HEK293 (cell line): Measurements from ENCODE around the gene PNMA1.

Experiments
- CTCF ChIA-PET: fragments of 350-600 bp; formaldehyde crosslinking; extraction: SDS; loops from one replicate; lab custom pipeline; 2021; ENCODE audit warnings: antibody characterized with exemption; lab: Yijun Ruan, JAX
- POLR2A ChIA-PET: fragments of 300-600 bp; formaldehyde crosslinking; extraction: SDS; loops from one replicate; lab custom pipeline; 2020; ENCODE audit warnings: antibody characterized with exemption, inconsistent platforms; lab: Yijun Ruan, JAX
- H3K27ac ChIP-seq: fragments of 200-500 bp; sonication (Bioruptor generic); 2 replicates; pipeline ENCODE4 v1.5.1; 2014; ENCODE audit warnings: low read depth, low read length, control low read depth, inconsistent platforms; ENCODE audit errors: extremely low read depth
- H3K36me3 ChIP-seq, 2 experiments: fragments of 200-500 bp in 1 of 2; sonication (Bioruptor generic) in 1 of 2; 1 replicate in 1 of 2; 2 replicates in 1 of 2; pipeline ENCODE4 v1.5.1; 2014 to 2017; ENCODE audit warnings: inconsistent platforms in 2 of 2, low read length in 2 of 2; ENCODE audit not compliant: control insufficient read depth in 2 of 2, insufficient read depth in 1 of 2
- H3K4me1 ChIP-seq: fragments of 200-500 bp; sonication (Bioruptor generic); 2 replicates; pipeline ENCODE4 v1.5.1; 2014; ENCODE audit warnings: mild to moderate bottlenecking, low read length, inconsistent platforms; ENCODE audit not compliant: control insufficient read depth, insufficient read depth
- H3K4me3 ChIP-seq: 2 replicates; pipeline ENCODE4 v1.5.1; 2011; ENCODE audit warnings: low read depth, mild to moderate bottlenecking, control low read depth, low read length, moderate library complexity
- H3K9me3 ChIP-seq: fragments of 200-500 bp; sonication (Bioruptor generic); 2 replicates; pipeline ENCODE4 v1.5.1; 2014; ENCODE audit warnings: low read depth, low read length, inconsistent platforms; ENCODE audit not compliant: control insufficient read depth, insufficient read depth
- CTCF ChIP-seq: fragments of 450-650 bp; formaldehyde crosslinking; IDR thresholded peaks from 2 replicates; pipeline ENCODE4 v1.5.1; 2016; ENCODE audit warnings: missing biosample characterization, missing genetic modification characterization
- GFI1B ChIP-seq: fragments of 450-650 bp; formaldehyde crosslinking; IDR thresholded peaks from 2 replicates; pipeline ENCODE4 v1.5.1; 2016; ENCODE audit warnings: missing biosample characterization, missing genetic modification characterization
- INSM2 ChIP-seq: fragments of 450-650 bp; formaldehyde crosslinking; IDR thresholded peaks from 2 replicates; pipeline ENCODE4 v1.5.1; 2016; ENCODE audit warnings: missing biosample characterization, missing genetic modification characterization
- KLF10 ChIP-seq: fragments of 450-650 bp; IDR thresholded peaks from 2 replicates; pipeline ENCODE4 v1.5.1; 2018; ENCODE audit warnings: missing biosample characterization, mild to moderate bottlenecking, missing genetic modification characterization
- MEIS1 ChIP-seq: sonication (generic); formaldehyde crosslinking; IDR thresholded peaks from 2 replicates; pipeline ENCODE4 v1.8.1; 2022; ENCODE audit warnings: missing genetic modification reagents, mild to moderate bottlenecking, borderline replicate concordance
- SP2 ChIP-seq: fragments of 450-650 bp; formaldehyde crosslinking; IDR thresholded peaks from 2 replicates; pipeline ENCODE4 v1.5.1; 2016; ENCODE audit warnings: missing biosample characterization, missing genetic modification characterization
- ZNF16 ChIP-seq: fragments of 450-650 bp; formaldehyde crosslinking; IDR thresholded peaks from 2 replicates; pipeline ENCODE4 v1.5.1; 2016; ENCODE audit warnings: low read depth, missing biosample characterization, missing genetic modification characterization
- ZNF169 ChIP-seq: fragments of 450-650 bp; formaldehyde crosslinking; IDR thresholded peaks from 2 replicates; pipeline ENCODE4 v1.5.1; 2016; ENCODE audit warnings: missing biosample characterization, missing genetic modification characterization
- ZNF214 ChIP-seq: fragments of 450-650 bp; formaldehyde crosslinking; IDR thresholded peaks from 2 replicates; pipeline ENCODE4 v1.5.1; 2017; ENCODE audit warnings: missing biosample characterization, mild to moderate bottlenecking, missing genetic modification characterization, borderline replicate concordance
- ZNF26 ChIP-seq: fragments of 450-650 bp; formaldehyde crosslinking; IDR thresholded peaks from 2 replicates; pipeline ENCODE4 v1.5.1; 2016; ENCODE audit warnings: missing biosample characterization, missing genetic modification characterization
- ZNF423 ChIP-seq: fragments of 450-650 bp; formaldehyde crosslinking; IDR thresholded peaks from 2 replicates; pipeline ENCODE4 v1.5.1; 2016; ENCODE audit warnings: missing biosample characterization, missing genetic modification characterization
- ZNF449 ChIP-seq: fragments of 450-650 bp; formaldehyde crosslinking; IDR thresholded peaks from 2 replicates; pipeline ENCODE4 v1.5.1; 2017; ENCODE audit warnings: missing biosample characterization, mild to moderate bottlenecking, missing genetic modification characterization, moderate library complexity
- ZNF488 ChIP-seq: fragments of 450-650 bp; formaldehyde crosslinking; IDR thresholded peaks from 2 replicates; pipeline ENCODE4 v1.5.1; 2016; ENCODE audit warnings: missing biosample characterization, missing genetic modification characterization
- ZNF501 ChIP-seq: fragments of 450-650 bp; formaldehyde crosslinking; IDR thresholded peaks from 2 replicates; pipeline ENCODE4 v1.5.1; 2016; ENCODE audit warnings: missing biosample characterization, missing genetic modification characterization
- ZNF521 ChIP-seq: fragments of 450-650 bp; formaldehyde crosslinking; IDR thresholded peaks from 2 replicates; pipeline ENCODE4 v1.5.1; 2017; ENCODE audit warnings: missing biosample characterization, mild to moderate bottlenecking, missing genetic modification characterization
- ZNF561 ChIP-seq: fragments of 450-650 bp; IDR thresholded peaks from 2 replicates; pipeline ENCODE4 v1.5.1; 2018; ENCODE audit warnings: missing biosample characterization, missing genetic modification characterization, borderline replicate concordance
- ZNF600 ChIP-seq: fragments of 450-650 bp; formaldehyde crosslinking; IDR thresholded peaks from 2 replicates; pipeline ENCODE4 v1.5.1; 2016; ENCODE audit warnings: missing biosample characterization, missing genetic modification characterization
- ZNF624 ChIP-seq: fragments of 450-650 bp; formaldehyde crosslinking; IDR thresholded peaks from 2 replicates; pipeline ENCODE4 v1.5.1; 2017; ENCODE audit warnings: missing biosample characterization, missing genetic modification characterization
- ZNF626 ChIP-seq: fragments of 450-650 bp; sonication (Bioruptor Pico); formaldehyde crosslinking; IDR thresholded peaks from 2 replicates; pipeline ENCODE4 v1.5.1; 2018; ENCODE audit warnings: missing biosample characterization, missing genetic modification characterization, inconsistent platforms
- ZNF670 ChIP-seq: fragments of 450-650 bp; formaldehyde crosslinking; IDR thresholded peaks from 2 replicates; pipeline ENCODE4 v1.5.1; 2016; ENCODE audit warnings: missing biosample characterization, missing genetic modification characterization, low read depth
- ZNF791 ChIP-seq: fragments of 450-650 bp; formaldehyde crosslinking; IDR thresholded peaks from 2 replicates; pipeline ENCODE4 v1.5.1; 2016; ENCODE audit warnings: missing biosample characterization, missing genetic modification characterization

Gene PNMA1

GRCh38 chr14:73732006-73732405 lies 17.8 kb upstream of the PNMA1 start:
- Histone ChIP-seq H3K4me1 (no peaks in the 10 kb centered on the region), H3K4me3 (no peak overlapping the region), H3K27ac (no peak overlapping the region), H3K9me3 (no peaks in the 10 kb centered on the region), H3K36me3 (peaks cover 30 to 77% of the 10 kb centered on the region in 2 experiments; a peak in 2 of 3 replicates)
- POLR2A ChIA-PET, result interaction anchor here (0.6 to 1.2 kb wide), 5 partner anchors 9 to 215 kb away, joined by 3 to 8 read pairs (median 4); no protein-coding TSS in a partner anchor
- CTCF ChIA-PET, result interaction anchor here (0.7 to 1.2 kb wide), 5 partner anchors 10 to 137 kb away, joined by 3 to 5 read pairs (median 4); no protein-coding TSS in a partner anchor
- TF ChIP-seq ZNF561 (no peak), ZNF501 (tag by site-specific recombination) (no peak), ZNF670 (no peak)

GRCh38 chr14:73731111-73731510 lies 16.9 kb upstream of the PNMA1 start:
- no peaks in the 10 kb centered on the region for H3K9me3 ChIP-seq
- H3K36me3 ChIP-seq, result peaks cover 30 to 80% of the 10 kb centered on the region in 2 experiments; a peak in 2 of 3 replicates
- no peak overlapping the region for H3K4me3 ChIP-seq
- ChIA-PET POLR2A (interaction anchor here (0.5 to 1.2 kb wide), 5 partner anchors 9 to 214 kb away, joined by 3 to 4 read pairs (median 4); no protein-coding TSS in a partner anchor), CTCF (interaction anchor here (0.6 to 3.8 kb wide), 7 partner anchors 9 to 222 kb away, joined by 3 to 35 read pairs (median 4); a partner anchor contains a TSS)
- no peak overlapping the region for H3K27ac ChIP-seq
- no peak for TF ChIP-seq ZNF16 (tag by site-specific recombination)
- TF ChIP-seq ZNF449 (tag by site-specific recombination), result no peak
- TF ChIP-seq ZNF214 (tag by site-specific recombination), result no peak
- no peak for TF ChIP-seq ZNF791 (tag by site-specific recombination)
- no peak for TF ChIP-seq KLF10 (tag by site-specific recombination)
- TF ChIP-seq ZNF626 (tag by site-specific recombination), result no peak
- TF ChIP-seq MEIS1 (CRISPR knock-in tag), result no peak
- TF ChIP-seq ZNF423, result no peak
- TF ChIP-seq ZNF521, result no peak
- TF ChIP-seq ZNF600 (tag by site-specific recombination), result no peak
- TF ChIP-seq CTCF (tag by site-specific recombination), result no peak
- TF ChIP-seq ZNF26 (tag by site-specific recombination), result no peak
- TF ChIP-seq ZNF169 (tag by site-specific recombination), result no peak
- no peak for TF ChIP-seq GFI1B
- TF ChIP-seq SP2 (tag by site-specific recombination), result no peak
- no peak for TF ChIP-seq ZNF624 (tag by site-specific recombination)
- TF ChIP-seq ZNF488 (tag by site-specific recombination), result no peak
- no peak for TF ChIP-seq INSM2 (tag by site-specific recombination)
- H3K4me1 ChIP-seq, result no peaks in the 10 kb centered on the region
